NCI-H446 (cell line): Measurements from ENCODE around the gene FAM210B.
"Not testable (repeated sequence)": the region's sequence is repeated elsewhere in the genome, so short reads cannot be mapped to it uniquely, and the experiment has no call there.

Experiments
- DNase-seq, 2 experiments: peaks; one replicate each; lab custom pipeline; 2025; lab: John Stamatoyannopoulos, UW

FAM210B gene

GRCh38 chr20:56358600-56359211 is at the start of gene FAM210B:
Gene FAM210B (plus strand): TSS chr20:56358974. CDS start chr20:56359006, 32 bp downstream.
- peak; percentile 61 to 94 for DNase-seq

- DNase-seq, result no peak
Observed at GRCh38 chr20:56316051-56316450, 42.7 kb upstream of the FAM210B start.

GRCh38 chr20:56316483-56316882 is 42.3 kb upstream of the FAM210B start:
- no peak for DNase-seq

DNA sequence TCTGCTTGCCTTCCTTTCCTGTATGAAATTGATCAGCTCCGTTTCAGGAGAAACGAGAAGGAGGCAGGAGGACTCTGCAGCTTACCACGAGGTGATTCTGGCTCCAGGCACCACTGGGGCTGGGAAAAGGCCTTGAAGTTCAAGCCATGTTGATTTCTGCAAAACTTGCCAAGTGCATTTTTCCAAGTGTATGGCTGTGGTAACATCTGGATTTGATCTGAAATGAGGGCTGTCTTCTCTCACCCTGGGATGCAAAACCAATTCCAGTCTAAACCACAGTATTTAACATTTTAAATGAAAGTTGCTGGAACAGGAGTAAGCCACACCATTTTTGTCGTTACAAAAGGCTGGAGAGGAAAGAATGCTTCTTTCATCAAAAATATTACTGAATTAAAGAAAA is 36.1 kb upstream of the FAM210B start:
- no peak for DNase-seq

GRCh38 chr20:56323206-56323605 is 35.6 kb upstream of the FAM210B start:
- DNase-seq, result no peak

- DNase-seq, result no peak
Observed at GRCh38 chr20:56323656-56324055, 35.1 kb upstream of the FAM210B start.

GRCh38 chr20:56324806-56325205 is 34.0 kb upstream of the FAM210B start:
- DNase-seq, result no peak

DNA sequence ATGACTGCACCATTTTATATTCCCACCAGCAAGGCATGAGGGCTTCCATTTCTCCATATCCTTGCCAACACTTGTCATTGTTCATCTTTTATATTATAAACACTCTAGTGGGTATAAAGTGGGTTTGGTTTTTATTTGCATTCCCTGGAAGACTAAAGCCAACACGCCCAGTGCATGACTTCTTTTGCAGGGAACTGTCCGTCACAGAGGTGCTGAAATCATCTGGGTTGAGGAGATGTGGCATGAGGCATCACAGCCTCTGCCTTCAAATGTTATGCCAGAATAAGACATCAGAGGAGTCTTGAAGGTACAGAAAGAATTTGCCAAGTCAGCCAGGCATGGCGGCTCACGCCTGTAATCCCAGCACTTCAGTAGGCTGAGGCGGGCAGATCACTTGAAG is 29.9 kb upstream of the FAM210B start:
- DNase-seq, result no peak

- not testable (repeated sequence) for DNase-seq
Observed at GRCh38 chr20:56336709-56337108, 22.1 kb upstream of the FAM210B start.

GRCh38 chr20:56342783-56343182 is 16.0 kb upstream of the FAM210B start:
- no peak for DNase-seq

DNA sequence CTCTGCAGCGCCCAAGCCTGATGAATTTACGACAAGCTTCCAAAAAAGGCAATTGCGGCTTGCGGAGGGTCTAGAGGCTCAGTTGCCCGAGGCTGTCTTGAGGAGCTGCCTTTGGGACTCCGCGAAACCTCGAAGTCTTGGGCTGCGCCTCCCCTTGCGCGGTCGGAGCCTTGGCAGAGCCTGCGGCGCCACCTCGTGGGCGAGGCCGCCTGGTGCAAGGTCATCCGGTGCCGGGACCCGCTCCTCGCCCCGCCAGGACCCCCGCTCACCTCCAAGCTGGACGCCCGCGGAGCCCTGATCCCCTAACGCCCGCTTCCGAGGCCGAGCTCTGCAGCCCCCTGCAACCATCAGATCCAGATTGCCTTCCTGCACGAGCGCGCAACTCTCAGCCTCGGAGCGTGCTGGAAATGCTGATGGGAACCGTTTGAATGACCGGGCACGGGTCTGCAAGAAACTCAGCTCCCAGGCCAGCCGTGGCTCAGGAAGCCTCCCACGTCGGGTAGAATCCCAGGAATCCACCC is 14.9 kb upstream of the FAM210B start:
- peak in 1 of 2 experiments; percentile 43 for DNase-seq

- DNase-seq, result peak in 1 of 2 experiments; percentile 41
Observed at GRCh38 chr20:56345911-56346310, 12.9 kb upstream of the FAM210B start.

DNA sequence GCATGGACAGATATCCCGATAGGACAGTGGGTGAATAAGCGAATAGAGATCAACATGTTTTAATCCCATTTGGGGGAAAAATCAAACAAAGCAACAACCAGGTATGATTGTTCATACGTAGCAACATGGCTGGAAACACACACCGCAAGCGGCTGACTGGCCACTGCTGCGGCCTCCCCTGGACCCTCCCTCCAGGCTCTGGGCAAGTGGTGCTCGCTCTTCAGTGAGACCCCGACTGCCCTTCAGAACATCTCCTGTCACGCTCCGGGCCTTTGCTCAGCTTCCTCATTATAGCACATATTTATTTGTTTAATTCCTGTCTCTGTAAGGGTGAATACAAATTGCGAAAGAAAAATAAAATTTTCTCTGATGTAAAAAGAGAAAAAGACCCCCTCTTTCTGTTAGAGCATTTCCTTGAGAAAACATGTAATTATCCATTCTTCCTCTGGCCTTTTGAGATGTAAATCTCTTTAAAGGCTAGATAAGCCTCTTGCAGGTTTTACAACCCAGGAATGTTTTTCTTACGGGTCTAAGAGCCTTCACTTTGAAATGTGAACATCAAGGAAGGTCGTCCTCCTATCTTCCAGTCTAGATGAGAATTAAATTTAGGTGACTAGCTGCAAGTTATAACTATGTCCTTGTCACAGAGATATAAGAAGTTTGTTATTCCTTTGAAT is 11.0 kb upstream of the FAM210B start:
- DNase-seq, result no peak

DNA sequence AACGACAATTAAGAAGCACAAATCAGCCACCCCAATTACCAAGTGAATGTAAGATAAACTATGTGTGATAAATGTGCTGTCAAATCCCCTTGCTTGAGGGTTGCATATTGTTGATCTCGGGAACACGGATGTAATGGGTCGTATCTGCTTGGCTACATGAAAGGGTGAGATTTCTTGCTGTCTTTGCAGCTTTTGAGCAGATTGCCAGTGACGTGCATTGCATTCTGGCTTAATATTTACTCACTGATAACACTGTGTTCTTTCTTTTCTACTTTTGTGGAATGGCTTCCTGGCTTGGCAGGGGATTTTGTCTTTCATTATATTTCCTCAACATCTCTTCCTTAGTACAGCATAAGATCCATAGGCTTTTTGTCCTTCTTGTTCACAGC is 10.5 kb upstream of the FAM210B start:
- DNase-seq, result no peak

- no peak for DNase-seq
Observed at GRCh38 chr20:56348746-56349145, 10.0 kb upstream of the FAM210B start.

DNA sequence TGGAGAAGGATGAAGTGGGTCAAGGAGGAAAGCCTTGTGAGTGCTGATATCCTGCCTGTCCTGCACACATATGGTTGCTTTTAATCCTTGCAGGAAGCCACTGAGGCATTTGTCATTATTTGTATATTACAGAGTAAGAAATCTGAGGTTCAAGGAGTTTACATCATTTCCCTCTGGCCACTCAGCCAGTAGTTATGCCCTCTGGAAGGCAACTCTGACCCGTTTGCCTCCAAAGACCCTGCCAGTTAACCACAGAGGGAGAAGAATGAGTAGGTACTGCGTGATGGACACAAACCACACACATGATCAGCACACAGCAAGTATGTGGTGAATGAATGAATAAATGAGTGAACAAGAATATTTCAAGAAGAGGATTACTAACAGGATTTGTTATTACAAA is 7.9 kb upstream of the FAM210B start:
- no peak for DNase-seq

GRCh38 chr20:56352345-56353055 is 6.3 kb upstream of the FAM210B start:
- no peak for DNase-seq

- no peak for DNase-seq
Observed at GRCh38 chr20:56353356-56353755, 5.4 kb upstream of the FAM210B start.

DNA sequence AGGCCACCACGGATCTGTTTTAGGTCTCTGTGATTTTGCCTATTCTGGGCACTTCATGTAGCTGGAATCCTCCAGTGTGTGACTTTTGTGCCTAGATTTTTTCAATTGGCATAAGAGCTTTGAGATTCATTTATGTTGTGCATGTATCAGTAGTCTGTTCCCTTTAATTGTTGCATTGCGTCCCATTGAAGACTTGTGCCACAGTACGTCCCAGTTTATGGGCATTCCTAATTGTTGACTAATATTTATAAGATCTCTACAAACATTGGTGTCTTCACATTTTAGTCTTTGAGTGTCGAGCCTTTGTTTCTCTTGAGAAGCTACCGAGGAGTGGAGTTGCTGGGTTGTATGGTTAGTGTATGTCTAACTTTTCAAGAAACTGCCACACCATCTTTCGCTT is 704 bp upstream of the FAM210B start:
- no peak for DNase-seq

DNA sequence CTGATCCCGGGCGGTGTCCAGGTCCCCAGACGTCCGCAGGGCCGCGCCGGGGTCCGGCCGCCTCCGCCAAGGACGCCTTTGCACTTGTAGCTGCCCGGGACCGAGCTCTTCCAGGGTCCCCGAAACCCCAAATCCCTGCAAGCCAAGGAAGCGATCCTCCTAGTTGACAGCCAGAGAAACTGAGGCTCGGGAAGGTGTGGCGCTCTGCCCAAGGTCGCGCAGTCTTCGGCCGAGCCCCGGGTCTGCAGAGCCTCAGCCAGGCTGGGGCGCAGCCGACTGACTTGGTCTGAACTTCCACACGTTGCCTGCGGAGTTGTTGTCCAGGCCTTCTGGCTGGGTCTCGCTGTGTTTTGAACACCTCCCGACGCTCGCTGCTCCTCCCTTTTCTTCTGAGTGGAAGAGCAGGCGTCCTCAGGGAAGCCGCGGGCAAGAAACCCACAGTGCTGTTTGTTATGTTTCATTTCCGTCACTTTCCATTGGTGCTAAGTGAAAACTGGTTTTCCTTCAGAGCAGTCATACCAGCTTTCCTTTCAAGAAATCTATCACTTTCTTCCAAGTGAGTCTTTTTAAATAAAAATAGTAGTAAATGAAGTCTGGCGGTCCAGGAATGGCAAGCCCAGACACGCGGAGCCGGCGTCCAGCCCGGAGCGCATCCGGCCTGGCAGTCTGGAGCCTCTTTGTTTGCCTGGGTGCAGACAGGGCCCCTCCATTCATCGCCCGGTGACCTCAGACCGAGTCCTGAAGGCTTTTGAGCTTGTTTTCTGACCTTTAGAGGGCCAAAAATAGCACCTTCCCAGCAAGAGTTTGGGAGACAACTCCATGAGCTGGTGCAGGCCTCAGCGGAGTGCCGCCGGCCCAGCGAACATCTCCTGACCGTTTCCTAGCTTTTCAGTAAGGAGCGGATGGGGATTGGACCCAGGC is 698 bp downstream of the FAM210B start:
- peak in 1 of 2 experiments; percentile 46 for DNase-seq

GRCh38 chr20:56360133-56360907 is 1.5 kb downstream of the FAM210B start:
- no peak for DNase-seq
